HCT116 (cell line): ENCODE measurements around the gene ANKRD39. TPM values are rescaled to one million over a fixed set of nuclear protein-coding genes. Genes with fewer than 3 reads are reported as not detected.

ENCODE experiments used
- ATAC-seq: fragments of 200-7000 bp; cut with Tn5 transposase; 2 replicates; pipeline ENCODE4 v1.9.1; 2020; ENCODE audit warnings: mild to moderate bottlenecking, moderate library complexity
- BruUV-seq: library from RNA; stranded (reverse); fragments of 400-500 nt; replicated peaks from 2 replicates; lab custom pipeline; 2021; lab: Mats Ljungman, UMichigan
- CTCF ChIA-PET: fragments of 300-600 bp; sonication (Branson Sonifier 250); formaldehyde crosslinking; loops from one replicate; lab custom pipeline; 2021; ENCODE audit warnings: antibody characterized with exemption; lab: Charles Lee
- POLR2A ChIA-PET: fragments of 300-600, 350-600 bp; sonication (Branson Sonifier 250); formaldehyde crosslinking; loops from one replicate; lab custom pipeline; 2021; ENCODE audit warnings: antibody characterized with exemption; lab: Charles Lee
- RAD21 ChIA-PET, 2 experiments: fragments of 300-600 bp; sonication (Branson Sonifier 250); formaldehyde crosslinking; loops; one replicate each; lab custom pipeline; 2023; ENCODE audit warnings: low total read pairs in 2 of 2; ENCODE audit not compliant: uncharacterized antibody in 2 of 2, unreplicated experiment in 2 of 2, low non-redundant PET in 1 of 2; lab: Charles Lee
- DNase-seq: peaks from one replicate; pipeline ENCODE4 v3.0.0-alpha.2; 2010; ENCODE audit warnings: low read depth, low spot score
- H2AFZ ChIP-seq: fragments of 200-600 bp; shearing (Covaris generic), sonication (generic); 2 replicates; pipeline ENCODE4 v1.6.1; 2017; ENCODE audit warnings: low read depth, mixed run types, mixed read lengths, antibody characterized with exemption, low read length; ENCODE audit not compliant: poor library complexity, severe bottlenecking
- H3K27ac ChIP-seq: 2 replicates; pipeline ENCODE4 v1.5.1; 2012; ENCODE audit warnings: low read depth, low read length
- H3K27me3 ChIP-seq: fragments of 200-600 bp; sonication (generic); 2 replicates; pipeline ENCODE4 v1.6.1; 2016; ENCODE audit warnings: mixed run types, low read length, mixed read lengths; ENCODE audit not compliant: insufficient read depth
- H3K36me3 ChIP-seq, 2 experiments: fragments of 200-500 bp in 1 of 2; fragments of 200-600 bp in 1 of 2; sonication (Bioruptor generic) in 1 of 2; sonication (generic) in 1 of 2; 2 replicates each; pipeline versions ENCODE4 v1.5.1 to v1.6.1; 2014 to 2016; ENCODE audit warnings: low read length in 2 of 2, inconsistent platforms in 1 of 2, mixed read lengths in 1 of 2, mixed run types in 1 of 2; ENCODE audit not compliant: insufficient read depth in 2 of 2, control insufficient read depth in 1 of 2
- H3K4me1 ChIP-seq, 2 experiments: fragments of 200-600 bp in 1 of 2; sonication (generic) in 1 of 2; 2 replicates each; pipeline versions ENCODE4 v1.5.1 to v1.6.1; 2012 to 2017; ENCODE audit warnings: low read length in 2 of 2, inconsistent platforms in 1 of 2, mild to moderate bottlenecking in 1 of 2, mixed read lengths in 1 of 2, mixed run types in 1 of 2, moderate library complexity in 1 of 2; ENCODE audit not compliant: insufficient read depth in 2 of 2, control insufficient read depth in 1 of 2
- H3K4me2 ChIP-seq: fragments of 200-600 bp; sonication (generic); 2 replicates; pipeline ENCODE4 v1.6.1; 2017; ENCODE audit warnings: mixed run types, low read length, mixed read lengths
- H3K4me3 ChIP-seq, 2 experiments: fragments of 200-600 bp in 1 of 2; sonication (generic) in 1 of 2; replicated peaks in 1 of 2; 2 replicates each; pipeline ENCODE4 v1.5.1; 2011 to 2016; ENCODE audit warnings: low read length in 2 of 2, control low read depth in 1 of 2, low read depth in 1 of 2, mild to moderate bottlenecking in 1 of 2, mixed read lengths in 1 of 2, mixed run types in 1 of 2
- H3K79me2 ChIP-seq: fragments of 200-600 bp; sonication (generic); 2 replicates; pipeline ENCODE4 v1.6.1; 2017; ENCODE audit warnings: mild to moderate bottlenecking, mixed run types, low read length, moderate library complexity, mixed read lengths; ENCODE audit not compliant: insufficient read depth
- H3K9ac ChIP-seq: fragments of 200-600 bp; sonication (generic); 2 replicates; pipeline ENCODE4 v1.6.1; 2016; ENCODE audit warnings: low read length, mixed read lengths
- H3K9me2 ChIP-seq: fragments of 200-600 bp; sonication (generic), shearing (Covaris generic); 2 replicates; pipeline ENCODE4 v1.6.1; 2017; ENCODE audit warnings: mixed run types, mild to moderate bottlenecking, moderate library complexity; ENCODE audit not compliant: insufficient read depth
- H3K9me3 ChIP-seq, 2 experiments: fragments of 200-500 bp in 1 of 2; fragments of 200-600 bp in 1 of 2; sonication (Bioruptor generic) in 1 of 2; sonication (generic) in 1 of 2; 2 replicates each; pipeline ENCODE4 v1.6.1; 2014 to 2017; ENCODE audit warnings: low read length in 2 of 2, mixed read lengths in 2 of 2, inconsistent platforms in 1 of 2, low read depth in 1 of 2, mild to moderate bottlenecking in 1 of 2, mixed run types in 1 of 2, moderate library complexity in 1 of 2; ENCODE audit not compliant: control insufficient read depth in 1 of 2, insufficient read depth in 1 of 2
- H4K20me1 ChIP-seq: fragments of 200-600 bp; sonication (generic), shearing (Covaris generic); 2 replicates; pipeline ENCODE4 v1.6.1; 2017; ENCODE audit warnings: mixed run types, mild to moderate bottlenecking, moderate library complexity; ENCODE audit not compliant: insufficient read depth
- ATF3 ChIP-seq: IDR thresholded peaks from 2 replicates; pipeline ENCODE4 v1.6.1; 2012
- CBX3 ChIP-seq: IDR thresholded peaks from 2 replicates; pipeline ENCODE4 v1.6.1; 2012; ENCODE audit warnings: low read depth
- CEBPB ChIP-seq: IDR thresholded peaks from 2 replicates; pipeline ENCODE4 v1.6.1; 2012; ENCODE audit warnings: low read depth
- CTCF ChIP-seq, 3 experiments: fragments of 200-600 bp in 1 of 3; sonication (generic) in 1 of 3; IDR thresholded peaks in 2 of 3; conservative IDR thresholded peaks in 1 of 3; 2 replicates each; pipeline ENCODE4 v1.5.1; 2012 to 2017; ENCODE audit warnings: low read depth in 2 of 3, low read length in 2 of 3, antibody characterized with exemption in 1 of 3, borderline replicate concordance in 1 of 3, control low read depth in 1 of 3, mild to moderate bottlenecking in 1 of 3, mixed read lengths in 1 of 3, mixed run types in 1 of 3, moderate library complexity in 1 of 3; ENCODE audit not compliant: insufficient read depth in 1 of 3
- EGR1 ChIP-seq: IDR thresholded peaks from 2 replicates; pipeline ENCODE4 v1.6.1; 2012; ENCODE audit warnings: low read depth
- ELF1 ChIP-seq: IDR thresholded peaks from 2 replicates; pipeline ENCODE4 v1.6.1; 2012; ENCODE audit warnings: low read depth, borderline replicate concordance
- EZH2phosphoT487 ChIP-seq: fragments of 200-600 bp; IDR thresholded peaks from 2 replicates; pipeline ENCODE4 v1.6.1; 2018; ENCODE audit warnings: antibody characterized with exemption, borderline replicate concordance
- MAX ChIP-seq: IDR thresholded peaks from 2 replicates; pipeline ENCODE4 v1.6.1; 2012
- POLR2A ChIP-seq: IDR thresholded peaks from 2 replicates; pipeline ENCODE4 v1.7.0; 2011; ENCODE audit warnings: borderline replicate concordance; ENCODE audit not compliant: insufficient read depth, insufficient read length; ENCODE audit errors: extremely low read depth
- POLR2AphosphoS5 ChIP-seq: IDR thresholded peaks from 2 replicates; pipeline ENCODE4 v1.6.1; 2011; ENCODE audit warnings: mild to moderate bottlenecking, low read depth, low read length, moderate library complexity
- RAD21 ChIP-seq: IDR thresholded peaks from 2 replicates; pipeline ENCODE4 v1.6.1; 2012; ENCODE audit warnings: low read depth, mild to moderate bottlenecking
- SP1 ChIP-seq: IDR thresholded peaks from 2 replicates; pipeline ENCODE4 v1.6.1; 2012; ENCODE audit warnings: low read depth
- SRF ChIP-seq: IDR thresholded peaks from 2 replicates; pipeline ENCODE4 v1.6.1; 2012; ENCODE audit warnings: low read depth
- TCF7L2 ChIP-seq: IDR thresholded peaks from 2 replicates; pipeline ENCODE4 v1.7.0; 2011; ENCODE audit warnings: borderline replicate concordance, inconsistent platforms; ENCODE audit not compliant: insufficient read depth, insufficient read length; ENCODE audit errors: extremely low read depth
- ZBTB33 ChIP-seq: IDR thresholded peaks from 2 replicates; pipeline ENCODE4 v1.6.1; 2011; ENCODE audit warnings: mild to moderate bottlenecking, low read length, moderate library complexity; ENCODE audit not compliant: insufficient replicate concordance; ENCODE audit errors: extremely low read depth
- ZFX ChIP-seq: fragments of 450-650 bp; IDR thresholded peaks from 2 replicates; pipeline ENCODE4 v1.6.1; 2017
- ZNF274 ChIP-seq: fragments of 200-500 bp; sonication (Bioruptor generic); IDR thresholded peaks from 2 replicates; pipeline ENCODE4 v1.6.1; 2014; ENCODE audit warnings: mild to moderate bottlenecking, low read depth, low read length, inconsistent platforms
- intact Hi-C: fragments of 100-400 bp; cut with micrococcal nuclease; formaldehyde crosslinking; loops from 2 replicates; pipeline ENCODE4 v1.10.0; 2022
- total RNA-seq: library from RNA; stranded (reverse); gene quantifications from one replicate; pipeline ENCODE4 v1.2.1, GENCODE V29; 2021; ENCODE audit not compliant: unreplicated experiment

ANKRD39 gene
- total RNA-seq, 1 experiment from 2014 or later: 24.2 TPM

- ChIA-PET POLR2A (interaction anchor here (1.0 kb wide), 1 partner anchor 23 kb away, joined by 3 read pairs; the partner anchor contains the start of gene ANKRD39), CTCF (interaction anchor here (1.4 kb wide), 1 partner anchor 65 kb away, joined by 3 read pairs; the partner anchor contains the start of gene CNNM3), RAD21 (no interaction called here)
- H3K36me3 ChIP-seq: no peaks in the 10 kb centered on the region
- BruUV-seq: no TSS peak
- H3K4me3 ChIP-seq: no peak overlapping the region
- no peak for ATAC-seq
- peaks cover 0 to 19% of the 10 kb centered on the region in 2 experiments; a peak in 1 of 4 replicates for H3K4me1 ChIP-seq
- H3K9ac ChIP-seq: no peak overlapping the region
- no peaks in the 10 kb centered on the region for H3K79me2 ChIP-seq
- no peaks in the 10 kb centered on the region for H4K20me1 ChIP-seq
- H3K9me2 ChIP-seq: no peaks in the 10 kb centered on the region
- H3K4me2 ChIP-seq: no peak overlapping the region
- TF ChIP-seq ZFX (no peak), SP1 (no peak), TCF7L2 (no peak), RAD21 (no peak), MAX (no peak), CEBPB (no peak), POLR2A (no peak), SRF (no peak), ELF1 (no peak), EZH2phosphoT487 (no peak), ATF3 (no peak), CBX3 (no peak), CTCF (IDR thresholded peaks at IDR 0.05 in 2 of 3, conservative IDR thresholded peaks at IDR 0.05 in 1 of 3; ENCODE audit: borderline replicate concordance in 1 of 3, insufficient read depth in 1 of 3, low read depth in 2 of 3, low read length in 2 of 3) (no peak), POLR2AphosphoS5 (no peak), ZNF274 (no peak), ZBTB33 (no peak), EGR1 (no peak)
- no peaks in the 10 kb centered on the region for H3K9me3 ChIP-seq
- intact Hi-C loops: no loop called here
- no peak for DNase-seq
- no peak overlapping the region for H3K27ac ChIP-seq
- no peaks in the 10 kb centered on the region for H3K27me3 ChIP-seq
- no peak overlapping the region for H2AFZ ChIP-seq
Observed at GRCh38 chr2:96880891-96881273, 23.1 kb upstream of the ANKRD39 start.
